ENCODE data around the gene GRB7. TPM values are rescaled to one million over a fixed set of nuclear protein-coding genes. Genes with fewer than 3 reads are reported as not detected.

Gene GRB7
- total and polyA plus RNA-seq, 2 donors, result 2.7 to 2.9 TPM

- Histone ChIP-seq H3K27ac (ENCODE audit: low read depth) (no peak overlapping the region), H3K36me3 (ENCODE audit: insufficient read depth) (no peaks in the 10 kb centered on the region), H3K4me1 (ENCODE audit: insufficient read depth) (no peaks in the 10 kb centered on the region), H3K4me3 (ENCODE audit: low read depth, low read length) (no peak overlapping the region)
- DNase-seq (ENCODE audit: extremely low spot score), result no peak
These were observed 34.7 kb downstream of the GRB7 start for GRCh38 chr17:39772415-39772814.

- Histone ChIP-seq H3K36me3 (ENCODE audit: insufficient read depth) (no peaks in the 10 kb centered on the region), H3K27ac (ENCODE audit: low read depth) (no peak overlapping the region), H3K4me1 (ENCODE audit: insufficient read depth) (no peaks in the 10 kb centered on the region), H3K4me3 (ENCODE audit: low read depth, low read length) (no peak overlapping the region)
- DNase-seq (ENCODE audit: extremely low spot score), result no peak
- 74% methylated on average over 7 of the region's 7 CpGs for WGBS
These were observed 35.5 kb downstream of the GRB7 start for GRCh38 chr17:39772987-39773934.

- Histone ChIP-seq H3K4me1 (ENCODE audit: insufficient read depth) (no peaks in the 10 kb centered on the region), H3K27ac (ENCODE audit: low read depth) (no peak overlapping the region), H3K4me3 (ENCODE audit: low read depth, low read length) (no peak overlapping the region), H3K36me3 (ENCODE audit: insufficient read depth) (no peaks in the 10 kb centered on the region)
- 57% methylated on average over 4 of the region's 4 CpGs for WGBS
- no peak for DNase-seq (ENCODE audit: extremely low spot score)
These were observed 36.3 kb downstream of the GRB7 start for GRCh38 chr17:39774047-39774446.

- DNase-seq (ENCODE audit: extremely low spot score), result no peak
- no peak overlapping the region for H3K4me3 ChIP-seq (ENCODE audit: low read depth, low read length)
- 76% methylated on average over 2 of the region's 2 CpGs for WGBS
These were observed 37.3 kb downstream of the GRB7 start for GRCh38 chr17:39775031-39775430.

GRCh38 chr17:39776252-39776651 lies 38.5 kb downstream of the GRB7 start:
- Histone ChIP-seq H3K27ac (ENCODE audit: low read depth) (no peak overlapping the region), H3K4me1 (ENCODE audit: insufficient read depth) (no peaks in the 10 kb centered on the region), H3K36me3 (ENCODE audit: insufficient read depth) (no peaks in the 10 kb centered on the region), H3K4me3 (ENCODE audit: low read depth, low read length) (no peak overlapping the region)
- no peak for DNase-seq (ENCODE audit: extremely low spot score)

More at GRCh38 chr17:39775031-39775430, 37.3 kb downstream of the GRB7 start:
- Histone ChIP-seq H3K4me1 (ENCODE audit: insufficient read depth) (no peaks in the 10 kb centered on the region), H3K36me3 (ENCODE audit: insufficient read depth) (no peaks in the 10 kb centered on the region), H3K27ac (ENCODE audit: low read depth) (no peak overlapping the region)

- no peak for DNase-seq (ENCODE audit: extremely low spot score)
- Histone ChIP-seq H3K36me3 (ENCODE audit: insufficient read depth) (no peaks in the 10 kb centered on the region), H3K4me1 (ENCODE audit: insufficient read depth) (no peaks in the 10 kb centered on the region), H3K4me3 (ENCODE audit: low read depth, low read length) (peak overlapping the region; percentile 12), H3K27ac (ENCODE audit: low read depth) (no peak overlapping the region)
- 45% methylated on average over 11 of the region's 11 CpGs for WGBS
These were observed 40.0 kb downstream of the GRB7 start for GRCh38 chr17:39777534-39778365.

- H3K4me3 ChIP-seq (ENCODE audit: low read depth, low read length), result no peak overlapping the region
- H3K4me1 ChIP-seq (ENCODE audit: insufficient read depth), result no peaks in the 10 kb centered on the region
- DNase-seq (ENCODE audit: extremely low spot score), result no peak
- no peaks in the 10 kb centered on the region for H3K36me3 ChIP-seq (ENCODE audit: insufficient read depth)
- no peak overlapping the region for H3K27ac ChIP-seq (ENCODE audit: low read depth)
- WGBS, result 27% methylated on average over 6 of the region's 6 CpGs
These were observed 43.5 kb downstream of the GRB7 start for GRCh38 chr17:39781031-39781860.

- no peaks in the 10 kb centered on the region for H3K4me1 ChIP-seq (ENCODE audit: insufficient read depth)
- no peaks in the 10 kb centered on the region for H3K36me3 ChIP-seq (ENCODE audit: insufficient read depth)
- 53% methylated on average over 2 of the region's 2 CpGs for WGBS
- no peak overlapping the region for H3K4me3 ChIP-seq (ENCODE audit: low read depth, low read length)
- no peak for DNase-seq (ENCODE audit: extremely low spot score)
- no peak overlapping the region for H3K27ac ChIP-seq (ENCODE audit: low read depth)
These were observed 44.1 kb downstream of the GRB7 start for GRCh38 chr17:39781861-39782213.

- Histone ChIP-seq H3K27ac (ENCODE audit: low read depth) (no peak overlapping the region), H3K4me1 (ENCODE audit: insufficient read depth) (no peaks in the 10 kb centered on the region), H3K36me3 (ENCODE audit: insufficient read depth) (no peaks in the 10 kb centered on the region), H3K4me3 (ENCODE audit: low read depth, low read length) (no peak overlapping the region)
- 25% methylated on average over 4 of the region's 4 CpGs for WGBS
- peak; percentile 71 for DNase-seq (ENCODE audit: extremely low spot score)
These were observed 44.7 kb downstream of the GRB7 start for GRCh38 chr17:39782481-39782880.

- DNase-seq (ENCODE audit: extremely low spot score), result no peak
These were observed 45.2 kb downstream of the GRB7 start for GRCh38 chr17:39782980-39783379.

GRCh38 chr17:39787041-39787440 lies 49.3 kb downstream of the GRB7 start:
- no peak overlapping the region for H3K27ac ChIP-seq (ENCODE audit: low read depth)
- no peak for DNase-seq (ENCODE audit: extremely low spot score)
- H3K4me3 ChIP-seq (ENCODE audit: low read depth, low read length), result no peak overlapping the region
- no peaks in the 10 kb centered on the region for H3K4me1 ChIP-seq (ENCODE audit: insufficient read depth)
- H3K36me3 ChIP-seq (ENCODE audit: insufficient read depth), result no peaks in the 10 kb centered on the region

More at GRCh38 chr17:39782980-39783379, 45.2 kb downstream of the GRB7 start:
- Histone ChIP-seq H3K4me3 (ENCODE audit: low read depth, low read length) (no peak overlapping the region), H3K4me1 (ENCODE audit: insufficient read depth) (no peaks in the 10 kb centered on the region), H3K36me3 (ENCODE audit: insufficient read depth) (no peaks in the 10 kb centered on the region), H3K27ac (ENCODE audit: low read depth) (peak overlapping the region; percentile 10)
- 79% methylated on average over 1 of the region's 1 CpG for WGBS

- no peak for DNase-seq (ENCODE audit: extremely low spot score)
- H3K4me3 ChIP-seq (ENCODE audit: low read depth, low read length), result no peak overlapping the region
- H3K4me1 ChIP-seq (ENCODE audit: insufficient read depth), result no peaks in the 10 kb centered on the region
- no peaks in the 10 kb centered on the region for H3K36me3 ChIP-seq (ENCODE audit: insufficient read depth)
- no peak overlapping the region for H3K27ac ChIP-seq (ENCODE audit: low read depth)
- 77% methylated on average over 8 of the region's 8 CpGs for WGBS
These were observed 50.2 kb downstream of the GRB7 start for GRCh38 chr17:39787743-39788484.
